ENCODE data around the gene GABARAPL2.

GRCh38 chr16:75532791-75533190, 33.4 kb upstream of the GABARAPL2 start:
- TF ChIP-seq, protein P1, sequence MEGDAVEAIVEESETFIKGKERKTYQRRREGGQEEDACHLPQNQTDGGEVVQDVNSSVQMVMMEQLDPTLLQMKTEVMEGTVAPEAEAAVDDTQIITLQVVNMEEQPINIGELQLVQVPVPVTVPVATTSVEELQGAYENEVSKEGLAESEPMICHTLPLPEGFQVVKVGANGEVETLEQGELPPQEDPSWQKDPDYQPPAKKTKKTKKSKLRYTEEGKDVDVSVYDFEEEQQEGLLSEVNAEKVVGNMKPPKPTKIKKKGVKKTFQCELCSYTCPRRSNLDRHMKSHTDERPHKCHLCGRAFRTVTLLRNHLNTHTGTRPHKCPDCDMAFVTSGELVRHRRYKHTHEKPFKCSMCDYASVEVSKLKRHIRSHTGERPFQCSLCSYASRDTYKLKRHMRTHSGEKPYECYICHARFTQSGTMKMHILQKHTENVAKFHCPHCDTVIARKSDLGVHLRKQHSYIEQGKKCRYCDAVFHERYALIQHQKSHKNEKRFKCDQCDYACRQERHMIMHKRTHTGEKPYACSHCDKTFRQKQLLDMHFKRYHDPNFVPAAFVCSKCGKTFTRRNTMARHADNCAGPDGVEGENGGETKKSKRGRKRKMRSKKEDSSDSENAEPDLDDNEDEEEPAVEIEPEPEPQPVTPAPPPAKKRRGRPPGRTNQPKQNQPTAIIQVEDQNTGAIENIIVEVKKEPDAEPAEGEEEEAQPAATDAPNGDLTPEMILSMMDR (IDR thresholded peaks at IDR 0.05; ENCODE audit: insufficient read depth, low read length, poor library complexity, severe bottlenecking): no peak
- TF ChIP-seq EZH2phosphoT487 (conservative IDR thresholded peaks at IDR 0.05; ENCODE audit: low read length): no peak
